ENCODE data around the gene RNF39.

The RNF39 gene

DNA sequence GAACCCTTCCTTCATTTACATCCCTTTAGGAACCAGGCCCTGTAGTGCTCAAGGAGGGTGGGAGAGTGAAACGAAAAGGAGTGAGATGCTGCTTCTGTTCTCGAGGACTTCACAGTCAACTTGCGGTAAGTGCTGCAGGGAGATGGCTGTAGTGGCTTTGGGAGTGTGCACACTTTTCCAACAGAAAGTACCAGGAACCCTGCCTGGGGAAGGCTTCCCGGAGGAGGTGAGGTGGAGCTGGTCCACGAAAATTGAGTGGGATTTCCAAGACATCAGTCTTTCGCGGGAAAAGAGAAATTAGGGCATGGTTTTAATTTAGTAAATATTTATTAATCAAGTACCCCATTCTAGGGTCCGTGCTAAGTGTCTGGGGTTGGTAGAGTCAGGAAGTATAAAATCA, 24.6 kb upstream of the RNF39 start (continued):
- TF ChIP-seq PATZ1 (CRISPR knock-in tag; IDR thresholded peaks at IDR 0.05; ENCODE audit: borderline replicate concordance) = no peak
- TF ChIP-seq RARB (CRISPR knock-in tag; IDR thresholded peaks at IDR 0.05) = no peak
- no peak for TF ChIP-seq ISL1 (CRISPR knock-in tag; IDR thresholded peaks at IDR 0.05)
- TF ChIP-seq CSDC2 (CRISPR knock-in tag; IDR thresholded peaks at IDR 0.05) = no peak

DNA sequence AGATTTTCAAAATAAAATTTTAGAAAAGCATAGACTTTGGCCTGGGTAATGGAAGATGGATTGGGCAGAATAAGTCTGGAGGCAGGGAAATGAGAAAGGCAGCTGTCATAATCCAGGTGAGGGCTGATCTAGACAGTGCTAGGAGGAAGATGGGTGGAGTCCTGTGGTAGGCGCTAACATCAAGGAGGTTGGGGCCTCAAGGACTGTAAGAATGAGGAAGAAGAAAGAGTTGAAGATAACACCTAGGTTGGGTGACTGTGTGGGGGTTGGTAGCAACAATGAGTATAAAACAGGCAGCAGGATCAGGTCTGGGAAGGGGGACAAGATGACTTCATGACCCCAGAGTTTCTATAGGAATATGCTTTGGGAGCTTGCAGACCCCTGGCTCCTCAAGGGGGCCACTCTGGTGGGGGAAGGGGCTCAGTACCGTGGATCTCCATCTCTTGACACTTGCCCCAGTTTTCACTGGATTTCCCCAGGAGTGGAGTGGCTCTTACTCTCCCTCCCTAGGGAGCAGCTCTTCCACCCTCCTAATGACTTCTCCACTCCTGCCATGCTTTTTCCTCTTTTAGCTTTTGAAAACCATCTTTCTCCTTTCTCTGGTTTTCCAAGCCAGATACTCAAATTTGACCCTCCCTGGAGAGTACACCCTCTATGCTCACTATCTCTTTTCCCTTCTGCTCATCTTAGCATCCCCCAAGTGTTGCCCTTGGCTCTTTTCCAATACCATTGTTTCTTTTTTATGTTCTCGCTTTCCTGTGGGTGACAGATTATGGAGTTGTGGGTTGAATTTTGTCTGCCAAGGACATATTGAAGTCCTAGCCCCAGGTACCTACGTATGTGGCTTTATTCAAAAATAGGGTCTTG, 22.6 kb upstream of the RNF39 start:
- ATAC-seq = no peak
- TF ChIP-seq PPARA (CRISPR knock-in tag; IDR thresholded peaks at IDR 0.05; ENCODE audit: borderline replicate concordance) (no peak), TOX (CRISPR knock-in tag; IDR thresholded peaks at IDR 0.05; ENCODE audit: borderline replicate concordance) (no peak), ZNF8 (CRISPR knock-in tag; IDR thresholded peaks at IDR 0.05) (no peak), BACH2 (CRISPR knock-in tag; IDR thresholded peaks at IDR 0.05; ENCODE audit: borderline replicate concordance) (no peak), ZNF70 (CRISPR knock-in tag; IDR thresholded peaks at IDR 0.05) (no peak), SNAI2 (CRISPR knock-in tag; IDR thresholded peaks at IDR 0.05) (no peak), OSR1 (CRISPR knock-in tag; IDR thresholded peaks at IDR 0.05) (no peak), ZC3H10 (CRISPR knock-in tag; IDR thresholded peaks at IDR 0.05) (no peak), TCF4 (CRISPR knock-in tag; IDR thresholded peaks at IDR 0.05; ENCODE audit: borderline replicate concordance) (no peak), ESRRG (CRISPR knock-in tag; IDR thresholded peaks at IDR 0.05) (no peak), PATZ1 (CRISPR knock-in tag; IDR thresholded peaks at IDR 0.05; ENCODE audit: borderline replicate concordance) (no peak)
- TF ChIP-seq, protein P1, sequence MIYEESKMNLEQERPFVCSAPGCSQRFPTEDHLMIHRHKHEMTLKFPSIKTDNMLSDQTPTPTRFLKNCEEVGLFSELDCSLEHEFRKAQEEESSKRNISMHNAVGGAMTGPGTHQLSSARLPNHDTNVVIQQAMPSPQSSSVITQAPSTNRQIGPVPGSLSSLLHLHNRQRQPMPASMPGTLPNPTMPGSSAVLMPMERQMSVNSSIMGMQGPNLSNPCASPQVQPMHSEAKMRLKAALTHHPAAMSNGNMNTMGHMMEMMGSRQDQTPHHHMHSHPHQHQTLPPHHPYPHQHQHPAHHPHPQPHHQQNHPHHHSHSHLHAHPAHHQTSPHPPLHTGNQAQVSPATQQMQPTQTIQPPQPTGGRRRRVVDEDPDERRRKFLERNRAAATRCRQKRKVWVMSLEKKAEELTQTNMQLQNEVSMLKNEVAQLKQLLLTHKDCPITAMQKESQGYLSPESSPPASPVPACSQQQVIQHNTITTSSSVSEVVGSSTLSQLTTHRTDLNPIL (CRISPR knock-in tag; IDR thresholded peaks at IDR 0.05; ENCODE audit: low read depth) = no peak
- TF ChIP-seq, protein P2, sequence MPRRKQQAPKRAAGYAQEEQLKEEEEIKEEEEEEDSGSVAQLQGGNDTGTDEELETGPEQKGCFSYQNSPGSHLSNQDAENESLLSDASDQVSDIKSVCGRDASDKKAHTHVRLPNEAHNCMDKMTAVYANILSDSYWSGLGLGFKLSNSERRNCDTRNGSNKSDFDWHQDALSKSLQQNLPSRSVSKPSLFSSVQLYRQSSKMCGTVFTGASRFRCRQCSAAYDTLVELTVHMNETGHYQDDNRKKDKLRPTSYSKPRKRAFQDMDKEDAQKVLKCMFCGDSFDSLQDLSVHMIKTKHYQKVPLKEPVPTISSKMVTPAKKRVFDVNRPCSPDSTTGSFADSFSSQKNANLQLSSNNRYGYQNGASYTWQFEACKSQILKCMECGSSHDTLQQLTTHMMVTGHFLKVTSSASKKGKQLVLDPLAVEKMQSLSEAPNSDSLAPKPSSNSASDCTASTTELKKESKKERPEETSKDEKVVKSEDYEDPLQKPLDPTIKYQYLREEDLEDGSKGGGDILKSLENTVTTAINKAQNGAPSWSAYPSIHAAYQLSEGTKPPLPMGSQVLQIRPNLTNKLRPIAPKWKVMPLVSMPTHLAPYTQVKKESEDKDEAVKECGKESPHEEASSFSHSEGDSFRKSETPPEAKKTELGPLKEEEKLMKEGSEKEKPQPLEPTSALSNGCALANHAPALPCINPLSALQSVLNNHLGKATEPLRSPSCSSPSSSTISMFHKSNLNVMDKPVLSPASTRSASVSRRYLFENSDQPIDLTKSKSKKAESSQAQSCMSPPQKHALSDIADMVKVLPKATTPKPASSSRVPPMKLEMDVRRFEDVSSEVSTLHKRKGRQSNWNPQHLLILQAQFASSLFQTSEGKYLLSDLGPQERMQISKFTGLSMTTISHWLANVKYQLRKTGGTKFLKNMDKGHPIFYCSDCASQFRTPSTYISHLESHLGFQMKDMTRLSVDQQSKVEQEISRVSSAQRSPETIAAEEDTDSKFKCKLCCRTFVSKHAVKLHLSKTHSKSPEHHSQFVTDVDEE (CRISPR knock-in tag; IDR thresholded peaks at IDR 0.05) = no peak

- TF ChIP-seq ISL1 (CRISPR knock-in tag; IDR thresholded peaks at IDR 0.05) (no peak), PPARA (CRISPR knock-in tag; IDR thresholded peaks at IDR 0.05; ENCODE audit: borderline replicate concordance) (no peak), RARB (CRISPR knock-in tag; IDR thresholded peaks at IDR 0.05) (no peak), ZNF70 (CRISPR knock-in tag; IDR thresholded peaks at IDR 0.05) (no peak)
- ATAC-seq = no peak
These were observed 21.3 kb upstream of the RNF39 start for GRCh38 chr6:30096829-30097228.

DNA sequence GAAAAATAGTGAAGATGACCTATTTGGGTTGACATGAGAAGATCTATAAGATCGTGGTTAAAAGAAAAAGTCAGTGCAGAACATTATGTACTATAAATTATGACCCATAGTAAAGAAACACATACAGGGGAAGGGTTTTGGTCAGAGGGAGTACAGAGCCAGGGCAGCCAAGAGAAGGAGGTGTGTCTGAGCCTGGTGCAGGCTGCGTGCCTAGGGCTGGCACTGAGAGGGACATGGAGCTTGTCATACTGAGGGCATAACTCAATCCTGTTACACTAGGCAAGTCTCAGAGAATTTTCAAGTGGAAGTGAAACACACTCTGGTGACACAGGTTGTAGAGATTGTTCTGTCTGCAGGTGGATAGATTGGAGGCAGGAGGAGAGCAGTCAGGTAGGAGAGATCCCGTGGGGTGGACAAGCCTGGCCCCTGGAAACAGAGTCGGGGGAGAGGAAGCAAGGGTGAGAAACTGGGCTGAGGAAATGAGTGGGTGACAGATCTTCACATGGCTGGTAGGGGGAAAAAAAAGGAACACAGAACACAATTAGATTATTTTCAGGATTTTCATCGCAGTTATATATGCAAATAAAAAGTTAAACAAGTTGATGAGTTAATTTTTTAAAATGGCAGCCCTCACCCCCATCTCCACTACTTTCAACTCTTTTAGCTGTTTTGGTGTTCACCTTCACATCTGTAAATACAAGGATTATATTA, 18.5 kb upstream of the RNF39 start:
- TF ChIP-seq, protein P3, sequence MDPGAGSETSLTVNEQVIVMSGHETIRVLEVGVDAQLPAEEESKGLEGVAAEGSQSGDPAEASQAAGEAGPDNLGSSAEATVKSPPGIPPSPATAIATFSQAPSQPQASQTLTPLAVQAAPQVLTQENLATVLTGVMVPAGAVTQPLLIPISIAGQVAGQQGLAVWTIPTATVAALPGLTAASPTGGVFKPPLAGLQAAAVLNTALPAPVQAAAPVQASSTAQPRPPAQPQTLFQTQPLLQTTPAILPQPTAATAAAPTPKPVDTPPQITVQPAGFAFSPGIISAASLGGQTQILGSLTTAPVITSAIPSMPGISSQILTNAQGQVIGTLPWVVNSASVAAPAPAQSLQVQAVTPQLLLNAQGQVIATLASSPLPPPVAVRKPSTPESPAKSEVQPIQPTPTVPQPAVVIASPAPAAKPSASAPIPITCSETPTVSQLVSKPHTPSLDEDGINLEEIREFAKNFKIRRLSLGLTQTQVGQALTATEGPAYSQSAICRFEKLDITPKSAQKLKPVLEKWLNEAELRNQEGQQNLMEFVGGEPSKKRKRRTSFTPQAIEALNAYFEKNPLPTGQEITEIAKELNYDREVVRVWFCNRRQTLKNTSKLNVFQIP (CRISPR knock-in tag; IDR thresholded peaks at IDR 0.05; ENCODE audit: borderline replicate concordance, low read depth) = no peak
- TF ChIP-seq ESRRG (CRISPR knock-in tag; IDR thresholded peaks at IDR 0.05) (no peak), PPARA (CRISPR knock-in tag; IDR thresholded peaks at IDR 0.05; ENCODE audit: borderline replicate concordance) (no peak), ZNF8 (CRISPR knock-in tag; IDR thresholded peaks at IDR 0.05) (no peak), ZFP3 (CRISPR knock-in tag; IDR thresholded peaks at IDR 0.05) (no peak), BACH2 (CRISPR knock-in tag; IDR thresholded peaks at IDR 0.05; ENCODE audit: borderline replicate concordance) (no peak), ZNF70 (CRISPR knock-in tag; IDR thresholded peaks at IDR 0.05) (no peak)
- TF ChIP-seq, protein P2 (CRISPR knock-in tag; IDR thresholded peaks at IDR 0.05) = no peak
- no peak; the same call in 2 of the 3 replicates for ATAC-seq
